ENCODE results near the gene NUDT14.

NUDT14 gene

GRCh38 chr14:105149146-105149781 is 31.8 kb downstream of the NUDT14 start:
- CTCF ChIA-PET = no interaction called here

GRCh38 chr14:105148604-105149145 is 32.4 kb downstream of the NUDT14 start:
- no peak for DNase-seq (ENCODE audit: low spot score)
- POLR2A ChIA-PET (ENCODE audit: low non-redundant PET) = no interaction called here
- CTCF ChIA-PET = interaction anchor here (0.6 kb wide), 1 partner anchor 8 kb away, joined by 3 read pairs; no protein-coding TSS in a partner anchor

More at GRCh38 chr14:105149146-105149781, 31.8 kb downstream of the NUDT14 start:
- H3K27ac ChIP-seq = no peak overlapping the region
- POLR2A ChIA-PET (ENCODE audit: low non-redundant PET) = no interaction called here
- TF ChIP-seq CTCF (conservative IDR thresholded peaks at IDR 0.05; ENCODE audit: low read depth) = no peak
- DNase-seq (ENCODE audit: low spot score) = no peak

GRCh38 chr14:105147671-105148603 is 33.2 kb downstream of the NUDT14 start:
- CTCF ChIA-PET = interaction anchor here (0.6 kb wide), 1 partner anchor 9 kb away, joined by 3 read pairs; no protein-coding TSS in a partner anchor
- no peak overlapping the region for H3K27ac ChIP-seq
- POLR2A ChIA-PET (ENCODE audit: low non-redundant PET) = no interaction called here
- no peak for DNase-seq (ENCODE audit: low spot score)
- no peak for TF ChIP-seq CTCF (conservative IDR thresholded peaks at IDR 0.05; ENCODE audit: low read depth)

More at GRCh38 chr14:105148604-105149145, 32.4 kb downstream of the NUDT14 start:
- no peak for TF ChIP-seq CTCF (conservative IDR thresholded peaks at IDR 0.05; ENCODE audit: low read depth)
- no peak overlapping the region for H3K27ac ChIP-seq

- DNase-seq (ENCODE audit: low spot score) = no peak
- CTCF ChIA-PET = no interaction called here
- POLR2A ChIA-PET (ENCODE audit: low non-redundant PET) = no interaction called here
- no peak for TF ChIP-seq CTCF (conservative IDR thresholded peaks at IDR 0.05; ENCODE audit: low read depth)
- no peak overlapping the region; the same call in 1 of the 2 replicates for H3K27ac ChIP-seq
Observed at GRCh38 chr14:105146976-105147635, 34.0 kb downstream of the NUDT14 start.

GRCh38 chr14:105146181-105146975 is 34.7 kb downstream of the NUDT14 start:
- POLR2A ChIA-PET (ENCODE audit: low non-redundant PET) = no interaction called here
- CTCF ChIA-PET = interaction anchor here (1.4 kb wide), 1 partner anchor 55 kb away, joined by 7 read pairs; no protein-coding TSS in a partner anchor

More at GRCh38 chr14:105146181-105146975, 34.7 kb downstream of the NUDT14 start:
- no peak overlapping the region; the same call in 1 of the 2 replicates for H3K27ac ChIP-seq
- TF ChIP-seq CTCF (conservative IDR thresholded peaks at IDR 0.05; ENCODE audit: low read depth) = no peak
- DNase-seq (ENCODE audit: low spot score) = no peak
